Activated naive CD4-positive, alpha-beta T cell treated with Interleukin-2 at 50 U/mL for 16 hours (primary cell): Measurements from ENCODE around the gene CCND1.

Source experiments
- DNase-seq: peaks from one replicate; pipeline ENCODE4 v3.0.0-alpha.2; 2020

The CCND1 gene

DNA sequence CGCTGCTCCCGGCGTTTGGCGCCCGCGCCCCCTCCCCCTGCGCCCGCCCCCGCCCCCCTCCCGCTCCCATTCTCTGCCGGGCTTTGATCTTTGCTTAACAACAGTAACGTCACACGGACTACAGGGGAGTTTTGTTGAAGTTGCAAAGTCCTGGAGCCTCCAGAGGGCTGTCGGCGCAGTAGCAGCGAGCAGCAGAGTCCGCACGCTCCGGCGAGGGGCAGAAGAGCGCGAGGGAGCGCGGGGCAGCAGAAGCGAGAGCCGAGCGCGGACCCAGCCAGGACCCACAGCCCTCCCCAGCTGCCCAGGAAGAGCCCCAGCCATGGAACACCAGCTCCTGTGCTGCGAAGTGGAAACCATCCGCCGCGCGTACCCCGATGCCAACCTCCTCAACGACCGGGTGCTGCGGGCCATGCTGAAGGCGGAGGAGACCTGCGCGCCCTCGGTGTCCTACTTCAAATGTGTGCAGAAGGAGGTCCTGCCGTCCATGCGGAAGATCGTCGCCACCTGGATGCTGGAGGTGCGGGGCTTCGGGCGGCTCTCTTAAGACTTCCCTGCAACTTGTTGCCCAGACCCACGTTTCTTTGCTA, at the start of gene CCND1:
CCND1 (plus strand) TSS at position 162 of the 587 bp plus-strand sequence; CDS start at position 320, 158 bp downstream.
- peak; percentile 45 for DNase-seq

DNA sequence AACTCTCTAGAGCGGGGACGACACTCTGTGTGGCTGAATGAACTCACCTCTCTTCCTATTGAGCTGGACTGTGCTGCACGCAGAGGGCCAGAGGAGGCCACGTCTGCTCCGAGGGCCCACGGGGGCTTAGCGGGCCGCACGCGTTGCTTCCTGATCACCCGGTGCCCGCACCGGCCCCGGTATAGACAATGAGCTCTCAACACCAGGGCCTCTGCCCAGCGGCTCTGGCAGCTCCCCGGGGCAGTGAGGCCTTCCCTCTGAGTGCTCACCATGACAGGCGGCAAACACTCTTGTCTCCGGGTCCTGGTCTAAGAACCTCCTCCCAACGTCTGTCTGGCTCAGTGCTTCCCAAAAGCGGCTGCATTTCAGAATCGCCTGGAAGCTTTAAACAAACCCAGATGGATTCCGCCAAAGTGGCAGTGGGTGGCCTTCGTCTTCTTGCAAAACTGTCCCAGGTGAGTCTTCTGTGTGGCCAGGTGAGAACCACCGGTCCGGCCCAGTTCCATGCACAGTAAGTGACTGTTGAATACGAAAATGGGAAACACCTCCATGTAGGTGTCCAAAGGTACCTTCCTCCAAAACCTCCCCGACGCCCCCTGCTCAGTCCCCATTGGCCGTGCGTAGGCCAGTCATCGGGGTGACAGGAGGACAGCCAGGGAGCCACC, 47.8 kb upstream of the CCND1 start:
- DNase-seq: no peak

DNA sequence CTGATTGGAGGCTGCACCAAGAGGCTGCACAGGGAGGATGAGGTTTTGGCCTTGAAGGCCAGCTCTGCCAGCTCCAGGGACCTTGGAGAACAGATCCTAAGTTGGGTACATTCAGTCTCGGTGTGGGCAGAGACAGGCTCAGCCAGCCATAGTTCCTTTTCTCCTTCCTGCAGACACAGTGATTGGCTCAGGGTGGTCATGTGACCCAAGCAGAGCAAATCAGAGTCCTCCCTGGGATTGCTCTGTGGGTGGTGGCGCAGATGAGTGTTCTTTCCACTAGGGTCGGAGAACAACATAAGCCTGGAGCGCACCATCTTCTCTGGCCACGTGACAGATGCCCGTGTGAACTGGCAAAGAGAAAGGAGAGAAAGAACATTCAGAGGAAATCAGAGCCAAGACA, 47.1 kb upstream of the CCND1 start:
- DNase-seq: no peak

DNA sequence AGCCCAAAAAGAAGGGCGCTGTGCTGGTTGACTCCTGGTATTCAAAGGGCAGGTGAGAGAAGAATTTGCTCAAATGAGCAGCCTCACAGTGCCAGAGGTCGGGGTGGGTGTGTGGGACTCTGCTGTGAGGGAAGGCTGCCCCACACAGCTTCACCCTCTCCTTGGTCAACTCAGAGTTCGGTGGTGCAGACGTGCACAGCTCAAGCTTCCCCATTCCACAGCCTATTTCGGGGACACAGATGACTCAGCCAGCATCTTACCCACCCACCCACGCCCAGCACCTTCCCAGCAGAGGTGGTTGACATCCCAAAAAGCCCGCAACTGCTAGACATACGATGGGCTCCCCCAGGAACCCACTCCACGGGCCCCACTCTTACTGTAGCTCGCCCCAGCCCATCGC, 46.5 kb upstream of the CCND1 start:
- no peak for DNase-seq

DNA sequence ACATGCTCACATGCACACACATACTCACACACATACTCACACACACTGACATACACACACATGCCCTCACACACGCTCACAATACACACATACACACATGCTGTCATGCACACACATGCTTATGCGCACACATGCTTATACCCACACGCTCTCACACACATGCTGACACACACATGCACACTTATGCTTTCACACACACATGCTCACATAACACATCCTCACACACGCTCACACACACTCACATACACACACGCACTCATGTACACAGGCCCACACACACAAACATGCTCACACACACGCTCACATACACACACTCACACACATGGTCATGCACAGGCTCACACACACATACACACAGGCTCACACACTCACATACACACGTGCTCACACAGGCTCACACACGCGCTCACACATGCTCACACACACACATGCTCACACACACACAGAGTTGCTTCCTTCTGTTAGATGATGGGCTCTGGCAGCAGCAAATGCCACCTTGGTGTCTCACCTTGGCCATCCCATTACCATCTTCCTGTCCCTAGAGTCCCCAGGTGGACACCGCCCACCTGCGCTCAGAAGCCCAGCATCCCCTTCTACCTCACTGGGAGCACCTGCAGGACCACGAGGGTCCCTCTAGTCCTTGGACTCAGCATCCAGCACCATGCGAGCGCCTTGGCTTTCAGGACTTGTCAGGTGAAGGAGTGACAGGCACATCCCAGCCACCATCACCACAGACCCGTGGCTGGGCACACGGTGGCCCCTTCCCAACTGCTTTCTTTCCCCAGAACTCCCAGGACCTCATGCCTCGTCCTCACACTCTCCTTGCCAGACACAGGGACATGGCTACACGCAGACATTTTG, 44.9 kb upstream of the CCND1 start:
- DNase-seq: no peak

DNA sequence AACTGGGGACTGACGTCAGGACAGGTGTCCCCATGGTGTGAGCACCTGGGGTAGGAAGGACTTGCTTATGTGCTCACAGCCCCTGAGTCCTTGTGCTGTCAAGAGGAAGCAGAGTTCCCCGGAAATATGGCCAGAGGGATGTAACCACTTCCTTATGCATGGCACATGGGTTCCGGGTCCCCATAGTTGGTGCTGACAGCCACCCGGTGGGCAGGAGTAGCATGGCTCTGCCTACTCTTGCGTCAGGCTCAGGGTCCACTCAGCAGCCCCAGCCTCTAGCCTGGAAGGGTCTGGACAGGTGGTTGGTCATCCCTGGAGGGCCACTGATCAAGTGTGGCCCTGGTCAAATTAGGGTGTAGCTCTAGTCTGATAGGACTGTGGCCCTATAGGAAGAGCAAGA, 42.8 kb upstream of the CCND1 start:
- no peak for DNase-seq

DNA sequence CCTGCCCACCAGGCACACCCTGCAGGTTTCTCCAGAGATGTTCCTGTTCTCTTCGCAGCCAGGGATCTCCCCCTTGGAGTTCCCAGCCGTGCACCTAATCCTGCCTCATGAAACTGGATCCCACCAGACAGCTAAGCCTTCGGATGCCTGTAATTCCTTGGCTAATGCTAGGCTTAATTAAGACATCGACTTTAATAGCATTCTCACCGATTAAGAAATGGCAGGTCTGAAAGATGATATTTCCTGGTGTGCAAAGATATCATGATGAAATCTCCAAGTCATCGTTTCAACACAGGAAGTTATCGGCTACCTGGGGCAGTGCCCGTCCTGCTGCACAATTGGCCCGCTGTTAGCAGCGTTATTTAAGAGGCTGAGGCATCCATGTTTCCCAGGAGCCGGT, 41.5 kb upstream of the CCND1 start:
- no peak for DNase-seq

DNA sequence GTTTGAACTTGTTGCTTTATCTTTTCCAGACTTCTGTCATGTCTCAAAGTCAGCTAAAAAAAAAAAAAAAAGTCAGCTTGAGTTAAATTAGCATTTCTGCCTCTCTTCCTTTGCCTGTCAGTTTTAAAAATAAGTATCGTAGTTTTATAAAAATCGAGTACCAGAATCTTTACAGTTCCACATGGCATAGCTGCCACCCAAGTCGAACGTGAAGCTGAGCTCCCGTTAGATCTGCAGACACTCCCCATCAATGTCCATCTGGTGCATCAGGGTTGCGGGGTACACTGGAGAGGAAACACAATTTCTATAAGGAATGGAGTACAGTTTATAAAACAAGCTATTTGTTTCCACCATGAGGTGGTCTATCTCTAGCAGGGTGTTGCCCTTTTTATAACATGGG, 41.0 kb upstream of the CCND1 start:
- no peak for DNase-seq

DNA sequence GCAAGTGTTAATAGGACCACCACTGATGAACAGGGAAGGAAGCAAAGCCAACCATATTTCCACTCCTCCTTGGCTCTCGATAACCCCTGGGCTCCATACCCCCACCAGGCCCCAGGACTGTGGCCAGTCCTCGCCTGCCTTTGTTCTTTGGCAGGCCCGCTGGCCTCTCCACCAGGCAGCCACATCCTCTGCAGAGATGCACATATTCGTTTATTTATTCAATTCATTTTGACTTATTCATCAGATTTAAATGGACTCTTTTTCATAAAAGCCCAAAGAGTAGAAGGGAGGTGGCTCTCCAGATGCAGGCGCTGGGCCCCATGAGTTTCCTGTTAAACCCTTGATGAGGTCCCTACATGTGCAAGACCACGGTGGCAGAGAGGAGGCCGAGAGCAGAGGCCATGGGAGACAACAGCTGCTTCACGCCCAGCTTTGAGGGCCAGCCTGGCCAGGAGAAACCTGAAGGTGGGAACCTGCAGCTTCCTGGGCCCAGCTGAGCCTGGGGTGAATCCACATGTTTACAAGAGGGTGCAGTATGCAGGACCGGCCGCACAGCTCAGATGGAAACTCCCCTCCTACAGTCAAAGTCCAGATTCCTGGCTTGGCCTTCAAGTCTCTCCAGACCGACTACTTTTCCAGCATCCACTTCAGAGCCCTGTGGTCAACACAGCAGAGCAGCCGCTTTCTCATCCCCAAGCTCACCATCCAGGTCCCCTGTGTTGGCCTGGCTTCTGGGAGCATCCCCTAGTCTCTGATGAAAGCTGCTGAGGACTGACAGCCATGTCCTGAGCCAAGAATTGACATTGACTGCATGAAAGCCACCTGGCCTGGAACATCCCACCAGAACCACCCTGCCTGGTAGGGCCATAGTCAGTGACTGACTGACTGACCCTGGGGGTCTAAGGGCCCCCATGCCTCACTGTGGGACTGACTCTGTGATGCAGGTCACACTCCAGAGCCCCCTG, 39.7 kb upstream of the CCND1 start:
- DNase-seq: no peak

DNA sequence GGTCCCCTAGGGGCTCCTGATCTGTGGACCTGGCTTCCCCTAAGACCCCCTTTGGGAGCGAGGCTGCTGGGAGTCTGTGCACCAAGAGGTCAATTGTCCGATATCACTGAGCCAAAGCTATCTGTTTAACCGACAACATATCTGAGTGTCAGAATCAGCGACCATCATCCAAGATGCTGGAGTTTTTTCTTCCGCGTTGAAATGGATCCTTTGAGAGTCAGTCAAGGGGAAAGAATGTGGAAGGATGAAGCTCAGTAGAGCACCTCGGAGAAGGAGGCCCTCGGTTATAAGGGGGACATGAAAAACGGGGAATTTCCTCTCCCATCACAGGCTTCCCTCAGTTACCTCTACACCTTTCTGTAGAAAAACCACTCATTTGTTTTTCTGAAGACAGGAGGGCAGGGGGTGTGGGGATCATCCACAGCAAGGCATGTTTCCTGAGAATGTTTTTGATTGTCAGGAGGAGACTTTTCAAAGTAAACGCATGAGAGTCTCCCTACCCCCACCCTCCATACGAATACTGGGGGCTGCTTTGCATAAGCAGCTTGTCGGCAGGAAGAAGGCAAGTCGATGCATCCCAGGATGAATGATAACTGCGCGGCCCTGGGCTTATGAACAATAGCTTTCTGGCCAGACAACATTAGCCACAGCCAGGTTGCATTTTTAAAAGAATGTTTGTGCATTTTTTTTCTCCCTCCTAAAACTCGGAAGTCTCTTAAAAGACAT, 37.7 kb upstream of the CCND1 start:
- DNase-seq: no peak

DNA sequence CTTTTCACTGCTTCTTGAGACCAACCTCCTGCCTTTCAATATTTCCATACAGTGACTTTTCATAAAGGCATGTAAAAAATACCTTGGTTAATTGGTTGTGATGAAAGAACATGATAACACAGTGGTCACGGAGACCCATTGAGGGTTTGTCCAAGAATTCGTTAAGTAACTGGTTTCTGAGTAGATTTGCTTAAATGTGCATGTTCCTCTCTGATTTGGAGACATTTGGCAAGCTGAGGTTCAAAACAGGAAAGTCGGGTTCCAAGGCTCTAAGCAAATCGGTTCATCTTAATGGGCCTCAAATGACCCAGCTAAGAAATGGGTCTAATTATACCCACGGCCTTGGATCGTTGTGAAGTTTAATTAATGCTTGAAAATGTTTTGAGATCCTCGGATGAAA, 36.9 kb upstream of the CCND1 start:
- DNase-seq: no peak

DNA sequence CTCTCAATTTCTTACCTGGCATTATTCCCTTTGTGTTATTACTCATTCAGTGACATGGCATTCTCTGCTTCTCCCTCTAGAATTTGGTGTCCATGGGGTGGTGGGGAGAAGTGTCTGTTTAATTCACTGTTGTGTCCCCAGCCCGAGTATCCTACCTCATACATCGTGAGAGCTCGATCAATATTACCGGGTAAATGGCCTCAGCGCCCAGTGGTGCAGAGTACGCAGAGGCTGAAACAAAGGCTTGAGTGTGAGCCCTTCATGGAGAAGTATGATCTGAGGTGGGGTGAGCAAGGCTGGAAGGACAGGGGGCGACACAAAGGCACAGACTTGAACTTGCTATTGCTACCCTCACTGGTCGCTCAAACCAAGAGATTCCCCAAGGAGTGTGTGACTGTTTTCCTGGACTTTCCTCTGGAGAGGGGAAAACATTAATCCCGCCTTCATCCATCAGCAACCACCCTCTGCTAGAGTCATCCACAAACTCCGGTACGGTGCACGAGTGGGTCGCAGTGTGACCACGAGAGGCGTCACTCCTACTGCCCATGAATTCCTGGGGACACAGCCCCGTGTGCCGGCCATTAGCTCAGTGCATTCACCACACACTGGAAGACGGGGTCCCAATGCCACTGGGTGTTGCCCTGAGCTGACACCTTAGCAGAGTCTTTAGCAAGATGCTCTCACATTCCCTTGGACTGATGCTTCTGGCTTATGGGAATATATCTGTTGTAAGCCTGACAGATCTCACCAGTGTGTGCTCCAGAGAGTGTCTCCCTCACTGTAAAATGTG, 35.0 kb upstream of the CCND1 start:
- DNase-seq: no peak

DNA sequence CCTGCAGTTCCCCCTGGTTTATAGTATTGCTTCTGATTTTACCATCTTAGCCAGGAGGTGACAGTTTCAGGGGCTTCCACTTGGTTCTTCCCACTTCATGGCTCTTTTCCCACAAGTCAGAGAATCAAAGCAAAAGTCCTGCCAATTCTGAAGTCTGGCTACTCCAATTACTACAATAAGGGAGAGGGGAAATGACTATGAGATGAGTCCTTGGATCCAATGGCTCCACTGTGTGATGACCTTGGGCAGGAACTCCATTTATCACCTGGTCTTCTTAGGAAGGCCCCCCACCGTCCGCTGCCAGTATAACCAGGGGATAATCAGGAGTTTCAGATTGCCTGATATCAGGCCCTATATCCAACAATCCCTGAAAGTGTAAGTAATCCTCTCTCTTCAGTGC, 31.6 kb upstream of the CCND1 start:
- DNase-seq: no peak

DNA sequence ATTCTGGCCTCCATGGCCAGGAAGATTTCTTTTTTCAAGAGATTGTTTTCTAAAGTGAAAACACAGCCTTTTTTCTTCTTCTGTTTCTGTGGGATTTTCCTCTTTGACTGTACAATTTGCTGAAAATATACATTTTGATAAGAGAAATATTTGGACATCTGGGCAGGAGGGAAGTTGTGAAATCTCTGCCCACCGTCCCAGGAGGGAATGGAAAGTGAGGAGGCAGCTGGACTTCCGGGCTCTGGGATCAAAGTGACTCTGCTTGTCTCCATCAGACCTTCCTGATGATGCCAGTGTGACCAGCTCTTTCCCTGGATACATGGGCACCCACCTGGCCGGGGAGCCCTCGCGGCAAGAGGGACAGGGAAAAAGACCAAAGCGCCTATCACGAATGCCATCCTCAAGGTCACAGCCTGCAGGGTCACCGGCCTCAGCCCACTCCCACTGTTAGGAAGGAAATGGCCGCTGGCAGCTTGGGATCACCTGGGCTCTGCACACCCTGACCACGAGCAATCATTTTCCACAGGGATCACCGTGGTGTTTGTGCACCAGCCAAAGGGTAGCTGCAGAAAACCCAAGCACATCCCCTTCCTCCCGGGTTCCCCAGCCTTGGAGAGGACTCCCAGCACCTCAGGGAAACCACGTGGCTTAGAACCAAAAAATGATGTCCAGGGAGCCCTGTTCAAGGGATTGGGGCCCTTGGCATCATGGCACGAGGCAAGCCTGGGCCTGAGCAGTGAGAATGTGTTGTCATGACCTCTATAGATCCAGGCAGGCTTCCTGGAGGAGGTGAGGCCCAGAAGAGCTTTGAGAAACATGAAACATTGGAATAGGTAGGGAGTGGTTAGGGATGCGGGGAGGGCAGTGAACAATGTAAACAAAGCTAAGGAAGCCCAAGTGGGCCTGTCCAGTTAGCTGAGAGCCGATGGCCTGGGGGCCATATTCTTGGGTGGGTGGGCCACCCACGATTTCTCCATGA, 29.1 kb upstream of the CCND1 start:
- no peak for DNase-seq

DNA sequence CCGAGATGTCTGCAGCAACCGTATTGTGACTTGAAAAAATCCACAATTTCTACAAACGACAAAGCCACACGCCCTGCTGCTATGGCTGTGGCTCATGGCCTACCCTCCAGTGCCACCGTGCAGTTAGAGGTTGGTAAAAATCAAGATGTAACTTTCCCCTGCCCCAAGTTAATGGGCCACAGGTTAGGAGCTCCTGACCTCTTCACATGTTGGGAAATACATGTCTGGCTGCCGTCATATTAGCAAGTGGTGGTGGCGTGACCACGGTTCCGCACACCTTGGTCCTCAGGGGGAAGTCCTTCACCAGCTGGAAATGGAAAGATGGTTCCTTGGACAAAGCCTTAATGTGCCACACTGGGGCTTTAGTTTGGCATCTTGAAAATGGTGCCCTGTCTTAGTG, 27.4 kb upstream of the CCND1 start:
- no peak for DNase-seq

DNA sequence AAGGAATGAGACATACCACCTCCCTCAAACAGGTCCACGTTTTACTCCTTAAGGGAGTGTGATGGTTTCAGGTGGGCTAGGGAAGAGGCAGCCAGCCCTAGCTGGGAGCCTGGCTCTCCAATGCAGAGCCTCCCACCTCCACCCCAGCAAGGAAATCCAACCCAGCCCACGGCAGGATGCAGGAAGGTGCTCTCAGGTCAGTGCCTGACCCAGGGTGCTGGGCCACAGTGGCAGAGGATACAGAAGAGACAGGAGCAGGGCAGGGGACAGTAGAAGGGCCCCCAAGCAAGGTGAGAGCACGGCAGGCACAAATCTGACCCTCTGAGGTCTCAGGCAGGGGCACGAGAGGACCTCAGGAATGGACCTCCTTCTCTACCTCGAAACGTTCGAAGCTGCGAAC, 26.9 kb upstream of the CCND1 start:
- DNase-seq: no peak

DNA sequence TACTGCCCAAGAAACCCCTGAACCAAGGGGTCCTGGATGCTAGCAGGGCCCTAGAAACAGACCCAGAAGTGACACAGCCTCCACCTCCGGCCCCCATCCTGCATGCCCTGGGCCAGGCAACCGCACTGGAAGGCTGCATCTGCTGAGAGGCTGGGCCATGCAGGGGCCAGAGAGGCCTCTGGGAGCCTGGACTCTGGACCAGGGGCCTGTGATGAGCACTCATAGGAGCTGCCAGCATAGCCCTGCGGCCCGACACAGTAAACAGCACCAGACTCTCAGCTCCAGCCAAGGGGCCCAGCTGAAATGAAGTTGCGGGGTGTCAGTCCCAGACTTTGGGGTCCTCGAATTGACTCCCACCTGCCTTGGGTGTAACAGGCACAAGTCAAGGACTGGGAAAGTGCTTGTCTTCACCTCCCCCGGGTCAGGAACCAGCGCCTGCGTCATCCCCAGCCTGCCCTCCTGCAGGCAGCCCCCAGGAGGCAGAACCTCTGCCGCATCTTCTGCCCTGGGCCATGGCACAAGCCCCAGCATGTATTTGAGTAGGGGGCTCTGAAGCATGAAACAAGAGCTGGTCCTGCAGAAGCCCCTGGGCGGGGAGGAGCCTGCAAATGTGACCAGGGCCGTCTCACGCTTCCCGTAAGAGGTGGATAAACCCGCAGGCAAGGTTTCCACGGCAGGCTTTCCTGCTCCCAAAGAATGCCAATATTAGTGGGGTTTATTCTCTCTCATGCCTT, 25.2 kb upstream of the CCND1 start:
- no peak for DNase-seq

DNA sequence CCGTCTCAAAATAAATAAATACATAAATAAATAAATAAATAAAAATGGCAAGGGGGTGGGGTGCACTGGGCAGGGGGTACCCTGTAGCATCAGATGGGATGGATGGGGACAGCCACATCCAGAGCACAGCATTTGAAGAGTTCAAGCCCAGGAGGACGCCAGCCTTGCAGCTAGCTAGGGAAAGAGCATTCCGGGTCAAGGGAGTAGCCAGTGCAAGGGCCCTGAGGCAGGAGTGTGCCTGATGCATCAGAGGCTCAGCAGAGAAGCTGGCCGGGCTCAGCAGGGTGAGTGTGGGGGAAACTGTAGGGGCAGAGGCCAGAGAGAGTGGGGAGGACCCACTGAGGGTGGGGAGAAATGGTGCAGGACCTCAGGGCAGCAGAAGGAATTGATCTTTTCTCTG, 23.7 kb upstream of the CCND1 start:
- no peak for DNase-seq

DNA sequence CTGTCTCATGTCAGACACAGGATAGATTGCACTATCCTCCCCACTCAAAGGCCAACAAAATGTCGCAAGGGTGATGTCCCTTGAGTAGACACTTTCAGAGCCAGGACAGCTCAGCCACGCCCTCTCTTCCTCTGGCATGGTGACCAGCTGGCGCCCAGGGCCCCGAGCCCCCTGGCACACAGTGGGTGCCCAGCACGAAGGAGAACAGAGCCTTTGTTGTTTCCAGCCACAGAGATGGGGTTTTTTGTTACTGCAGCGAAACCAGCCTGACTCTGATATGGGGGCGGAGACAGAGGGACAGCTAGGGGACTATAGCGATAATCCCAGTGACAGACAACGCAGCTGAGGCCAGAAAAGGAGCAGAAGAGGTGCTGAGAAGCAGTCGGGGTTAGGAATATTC, 23.3 kb upstream of the CCND1 start:
- no peak for DNase-seq
